ENCODE measurements around the gene RBX1.
"Not testable (repeated sequence)": the region's sequence is repeated elsewhere in the genome, so short reads cannot be mapped to it uniquely, and the experiment has no call there.

The RBX1 gene

GRCh38 chr22:40973144-40973543 is 22.0 kb downstream of the RBX1 start:
- FAIRE-seq = no peak

GRCh38 chr22:40975366-40975765 is 24.2 kb downstream of the RBX1 start:
- no peak for FAIRE-seq

- FAIRE-seq = no peak
These were observed 25.9 kb downstream of the RBX1 start for GRCh38 chr22:40976866-40977700.

- no peak for FAIRE-seq
These were observed 28.0 kb downstream of the RBX1 start for GRCh38 chr22:40979198-40979597.

- no peak for FAIRE-seq
These were observed 28.7 kb downstream of the RBX1 start for GRCh38 chr22:40979871-40980270.

GRCh38 chr22:40982482-40983385 is 31.6 kb downstream of the RBX1 start:
- no peak for FAIRE-seq

- FAIRE-seq = no peak
These were observed 40.1 kb downstream of the RBX1 start for GRCh38 chr22:40991298-40991697.

GRCh38 chr22:40995821-40996220 is 44.6 kb downstream of the RBX1 start:
- no peak for FAIRE-seq

- no peak for FAIRE-seq
These were observed 46.3 kb downstream of the RBX1 start for GRCh38 chr22:40997520-40997919.

GRCh38 chr22:41000040-41000565 is 48.9 kb downstream of the RBX1 start:
- FAIRE-seq = no peak

GRCh38 chr22:41000941-41001721 is 50.0 kb downstream of the RBX1 start:
- FAIRE-seq = no peak

GRCh38 chr22:41001722-41002122 is 50.5 kb downstream of the RBX1 start:
- FAIRE-seq = no peak

GRCh38 chr22:41002386-41002785 is 51.2 kb downstream of the RBX1 start:
- not testable (repeated sequence) for FAIRE-seq

- no peak for FAIRE-seq
These were observed 51.9 kb downstream of the RBX1 start for GRCh38 chr22:41003066-41003465.

GRCh38 chr22:41003976-41004375 is 52.8 kb downstream of the RBX1 start:
- no peak for FAIRE-seq

- no peak for FAIRE-seq
These were observed 58.2 kb downstream of the RBX1 start for GRCh38 chr22:41009222-41009948.

GRCh38 chr22:41015003-41015402 is 63.8 kb downstream of the RBX1 start:
- FAIRE-seq = no peak

- FAIRE-seq = no peak
These were observed 70.0 kb downstream of the RBX1 start for GRCh38 chr22:41021061-41021612.

GRCh38 chr22:41021613-41022454 is 70.7 kb downstream of the RBX1 start:
- no peak for FAIRE-seq

GRCh38 chr22:41022470-41023298 is 71.5 kb downstream of the RBX1 start:
- no peak for FAIRE-seq
